K562 (cell line): ENCODE measurements around the gene NUP107. TPM values are rescaled to one million over a fixed set of nuclear protein-coding genes. Genes with fewer than 3 reads are reported as not detected.

Experiments used
- ATAC-seq: fragments of 200-7000 bp; cut with Tn5 transposase; 3 replicates; pipeline ENCODE4 v1.9.1; 2020; ENCODE audit warnings: moderate library complexity
- BruUV-seq: library from RNA; stranded (reverse); fragments of 400-500 nt; replicated peaks from 2 replicates; lab custom pipeline; 2021; lab: Mats Ljungman, UMichigan
- CTCF ChIA-PET: fragments of 300-600 bp; formaldehyde crosslinking; extraction: SDS; loops from one replicate; lab custom pipeline; 2021; ENCODE audit warnings: low intra/inter-chr PET ratio; lab: Yijun Ruan, JAX
- POLR2A ChIA-PET: fragments of 300-600, 350-650 bp; sonication (Branson Sonifier 250); formaldehyde crosslinking; extraction: SDS; loops from one replicate; lab custom pipeline; 2021; ENCODE audit warnings: antibody characterized with exemption, inconsistent platforms; lab: Yijun Ruan, JAX
- DNase-seq, 4 experiments: peaks; one replicate each; pipeline versions ENCODE4 v3.0.0 to v3.0.0-alpha.2; 2011 to 2018; ENCODE audit warnings: low spot score in 3 of 4, mixed read lengths in 3 of 4; ENCODE audit errors: extremely low read depth in 1 of 4
- FAIRE-seq: peaks from 2 replicates; lab custom pipeline; 2011; peaks lifted over from hg19 to GRCh38; lab: Jason Lieb, UNC
- H2AFZ ChIP-seq: 2 replicates; pipeline ENCODE4 v1.6.0; 2011; ENCODE audit warnings: low read depth, low read length, control low read depth, inconsistent platforms
- H3K27ac ChIP-seq: fragments of 200-600 bp; 3 replicates; pipeline ENCODE4 v1.8.0; 2011; ENCODE audit warnings: low read depth, mild to moderate bottlenecking, control low read depth, inconsistent platforms, low read length, moderate library complexity, mixed read lengths; ENCODE audit errors: extremely low read depth
- H3K27me3 ChIP-seq, 2 experiments: fragments of 300-600 bp in 1 of 2; 2 replicates in 1 of 2; 3 replicates in 1 of 2; pipeline versions ENCODE4 v1.6.0 to v1.8.0; 2011; ENCODE audit warnings: inconsistent platforms in 2 of 2, low read length in 2 of 2, mild to moderate bottlenecking in 1 of 2, mixed read lengths in 1 of 2, moderate library complexity in 1 of 2; ENCODE audit not compliant: control insufficient read depth in 2 of 2, insufficient read depth in 2 of 2
- H3K36me3 ChIP-seq: fragments of 300-600 bp; 3 replicates; pipeline ENCODE4 v1.8.0; 2011; ENCODE audit warnings: mild to moderate bottlenecking, low read length, inconsistent platforms; ENCODE audit not compliant: control insufficient read depth, insufficient read depth
- H3K4me1 ChIP-seq, 2 experiments: fragments of 200-600 bp in 1 of 2; replicated peaks in 1 of 2; 2 replicates in 1 of 2; 3 replicates in 1 of 2; pipeline versions ENCODE4 v1.5.1 to v1.8.0; 2011; ENCODE audit warnings: inconsistent platforms in 2 of 2, low read length in 2 of 2, mild to moderate bottlenecking in 1 of 2, mixed read lengths in 1 of 2, moderate library complexity in 1 of 2; ENCODE audit not compliant: control insufficient read depth in 2 of 2, insufficient read depth in 2 of 2
- H3K4me2 ChIP-seq: 2 replicates; pipeline ENCODE4 v1.6.1; 2011; ENCODE audit warnings: low read length, control low read depth, inconsistent platforms, mixed read lengths; ENCODE audit not compliant: insufficient read depth
- H3K4me3 ChIP-seq: fragments of 200-600 bp; sonication (generic), shearing (Covaris generic); 2 replicates; pipeline ENCODE4 v1.5.1; 2016; ENCODE audit warnings: control low read depth, inconsistent platforms
- H3K79me2 ChIP-seq: fragments of 200-600 bp; 3 replicates; pipeline ENCODE4 v1.8.0; 2011; ENCODE audit warnings: low read length, inconsistent platforms; ENCODE audit not compliant: control insufficient read depth, insufficient read depth
- H3K9ac ChIP-seq, 2 experiments: 2 replicates each; pipeline versions ENCODE4 v1.6.0 to v1.6.1; 2011; ENCODE audit warnings: low read depth in 2 of 2, low read length in 2 of 2, control low read depth in 1 of 2, inconsistent platforms in 1 of 2, mild to moderate bottlenecking in 1 of 2, mixed read lengths in 1 of 2; ENCODE audit not compliant: insufficient read depth in 1 of 2
- H3K9me1 ChIP-seq: one replicate; pipeline ENCODE4 v1.6.0; 2011; ENCODE audit warnings: inconsistent platforms, mild to moderate bottlenecking, low read length, moderate library complexity; ENCODE audit not compliant: control insufficient read depth, insufficient read depth
- H3K9me3 ChIP-seq: replicated peaks from 2 replicates; pipeline ENCODE4 v1.5.1; 2011; ENCODE audit warnings: low read depth, low read length, inconsistent platforms; ENCODE audit not compliant: control insufficient read depth, insufficient read depth
- H4K20me1 ChIP-seq: replicated peaks from 2 replicates; pipeline ENCODE4 v1.6.1; 2011; ENCODE audit warnings: low read length, inconsistent platforms, mixed read lengths; ENCODE audit not compliant: control insufficient read depth, insufficient read depth
- BMI1 ChIP-seq: fragments of 150-350 bp; IDR thresholded peaks from 2 replicates; pipeline ENCODE4 v1.6.1; 2014; ENCODE audit warnings: low read length
- HMG20A ChIP-seq: fragments of 450-650 bp; formaldehyde crosslinking; conservative IDR thresholded peaks from 2 replicates; pipeline ENCODE4 v1.4.0; 2020; ENCODE audit warnings: mild to moderate bottlenecking, mixed read lengths
- KLF6 ChIP-seq: fragments of 250-450 bp; sonication (Bioruptor Pico); IDR thresholded peaks from 2 replicates; pipeline ENCODE4 v1.4.0; 2020; ENCODE audit warnings: mild to moderate bottlenecking, moderate library complexity, borderline replicate concordance
- MLLT1 ChIP-seq, 2 experiments: fragments of 450-650 bp; IDR thresholded peaks; 2 replicates each; pipeline ENCODE4 v1.6.1; 2016
- SNAPC5 ChIP-seq: fragments of 250-450 bp; sonication (Bioruptor Pico); IDR thresholded peaks from 2 replicates; pipeline ENCODE4 v1.8.0; 2021; ENCODE audit warnings: moderate library complexity, mild to moderate bottlenecking, inconsistent platforms
- ZNF740 ChIP-seq, 3 experiments: fragments of 200-800 bp in 1 of 3; sonication (Bioruptor generic) in 1 of 3; sonication (generic) in 1 of 3; formaldehyde crosslinking in 1 of 3; IDR thresholded peaks; 2 replicates each; pipeline versions ENCODE4 v1.6.1 to v1.8.0; 2016 to 2022; ENCODE audit warnings: mild to moderate bottlenecking in 2 of 3, missing compliant biosample characterization in 2 of 3, missing genetic modification characterization in 2 of 3, missing genetic modification reagents in 1 of 3
- WGBS: fragments of 100-300 bp; shearing (Covaris generic); methylation state at CpG from one replicate; pipeline ENCODE4 v1.1.6; 2016; ENCODE audit warnings: low coverage, mixed read lengths; ENCODE audit not compliant: insufficient coverage; ENCODE audit errors: missing lambda C conversion rate; 5-methylcytosine and 5-hydroxymethylcytosine counted together
- in situ Hi-C: fragments of 300-500 bp; cut with MboI; formaldehyde crosslinking; loops from 4 replicates; pipeline ENCODE4 v1.15.0; 2018; ENCODE audit warnings: inconsistent platforms, mixed read lengths
- intact Hi-C: fragments of 100-400 bp; cut with micrococcal nuclease; formaldehyde crosslinking; loops from 2 replicates; pipeline ENCODE4 v1.14.2; 2022
- polyA plus RNA-seq, 8 experiments: library from polyadenylated mRNA; depleted of rRNA in 4 of 8; stranded (reverse) in 5 of 8; unstranded in 3 of 8; fragments of >200 nt; fragmentation: Nextera tagmentation in 2 of 8; fragmentation: Illumina TruSeq in 1 of 8; extraction: Ambion mirVana in 2 of 8; extraction: Trizol in 1 of 8; gene quantifications; 2 replicates each; pipeline versions ENCODE4 v1.2.1 to v1.2.3, GENCODE V29; 2011 to 2014; ENCODE audit warnings: inconsistent platforms in 1 of 8, missing spikeins in 1 of 8
- total RNA-seq, 7 experiments: library from RNA; depleted of rRNA in 6 of 7; stranded (reverse); fragments of >200 nt in 6 of 7; fragmentation: Illumina TruSeq in 2 of 7; extraction: Trizol in 2 of 7; gene quantifications; 2 replicates each; pipeline versions ENCODE4 v1.2.1 to v1.2.3, GENCODE V29; 2011 to 2021; ENCODE audit warnings: low replicate concordance in 1 of 7

The NUP107 gene
- total and polyA plus RNA-seq, 9 of the 15 experiments (the other 6 are each of a cell fraction or from before 2014, with no cell fraction given) = 129 to 277 (median 199) TPM

- in situ Hi-C loops = no loop called here
- H3K9me3 ChIP-seq = no peaks in the 10 kb centered on the region
- no peak overlapping the region for H2AFZ ChIP-seq
- ATAC-seq = no peak
- intact Hi-C loops = no loop called here
- no peaks in the 10 kb centered on the region for H3K9me1 ChIP-seq
- H3K4me2 ChIP-seq = no peak overlapping the region
- FAIRE-seq = no peak
- no peaks in the 10 kb centered on the region for H3K79me2 ChIP-seq
- H3K4me1 ChIP-seq = peaks cover 4 to 8% of the 10 kb centered on the region in 2 experiments; a peak in 4 of 5 replicates
- H3K9ac ChIP-seq = no peak overlapping the region
- no peaks in the 10 kb centered on the region for H3K36me3 ChIP-seq
- 37% methylated on average over 2 of the region's 2 CpGs for WGBS
- BruUV-seq = no TSS peak
- H3K27ac ChIP-seq = no peak overlapping the region
- ChIA-PET POLR2A (interaction anchor here (1.9 kb wide), 1 partner anchor 16 kb away, joined by 7 read pairs; the partner anchor contains the start of gene MDM2), CTCF (no interaction called here)
- no peak overlapping the region for H3K4me3 ChIP-seq
- H3K27me3 ChIP-seq = no peaks in the 10 kb centered on the region
- DNase-seq = no peak
- H4K20me1 ChIP-seq = no peaks in the 10 kb centered on the region
- TF ChIP-seq ZNF740 (CRISPR knock-in tag; IDR thresholded peaks at IDR 0.05) (no peak), ZNF740 (tag; IDR thresholded peaks at IDR 0.05) (no peak), HMG20A (no peak), MLLT1 (IDR thresholded peaks at IDR 0.05) (no peak), BMI1 (no peak), KLF6 (no peak), SNAPC5 (CRISPR knock-in tag) (no peak)
Observed at GRCh38 chr12:68791897-68792481, 105.2 kb downstream of the NUP107 start.
